HG02970 (cell line): ENCODE data around the gene NOP14.
"Not testable (repeated sequence)": the region's sequence is repeated elsewhere in the genome, so short reads cannot be mapped to it uniquely, and the experiment has no call there.

Experiments used
- ATAC-seq: cut with Tn5 transposase; IDR thresholded peaks from one replicate; pipeline ENCODE4 v1.9.1; 2021; ENCODE audit warnings: mild to moderate bottlenecking, moderate library complexity, moderate number of reproducible peaks; ENCODE audit not compliant: unreplicated experiment, low FRiP score

Gene NOP14

GRCh38 chr4:2918300-2918699 is 44.9 kb downstream of the NOP14 start:
- ATAC-seq, result not testable (repeated sequence)

- ATAC-seq, result not testable (repeated sequence)
These were observed 46.5 kb downstream of the NOP14 start for GRCh38 chr4:2916696-2917095.

- ATAC-seq, result no peak
These were observed 47.4 kb downstream of the NOP14 start for GRCh38 chr4:2915789-2916188.

GRCh38 chr4:2914256-2915126 is 48.7 kb downstream of the NOP14 start:
- no peak for ATAC-seq

GRCh38 chr4:2913168-2913567 is 50.0 kb downstream of the NOP14 start:
- ATAC-seq, result no peak

- ATAC-seq, result no peak
These were observed 51.3 kb downstream of the NOP14 start for GRCh38 chr4:2911868-2912267.

GRCh38 chr4:2910409-2910808 is 52.8 kb downstream of the NOP14 start:
- no peak for ATAC-seq

GRCh38 chr4:2909583-2909982 is 53.6 kb downstream of the NOP14 start:
- ATAC-seq, result no peak

GRCh38 chr4:2908686-2909085 is 54.5 kb downstream of the NOP14 start:
- ATAC-seq, result no peak

GRCh38 chr4:2907706-2908293 is 55.4 kb downstream of the NOP14 start:
- no peak for ATAC-seq

- no peak for ATAC-seq
These were observed 56.0 kb downstream of the NOP14 start for GRCh38 chr4:2907226-2907625.

- ATAC-seq, result no peak
These were observed 57.0 kb downstream of the NOP14 start for GRCh38 chr4:2906218-2906617.

- ATAC-seq, result no peak
These were observed 57.7 kb downstream of the NOP14 start for GRCh38 chr4:2905544-2905943.

- ATAC-seq, result no peak
These were observed 61.1 kb downstream of the NOP14 start for GRCh38 chr4:2902126-2902525.

- ATAC-seq, result no peak
These were observed 62.0 kb downstream of the NOP14 start for GRCh38 chr4:2901186-2901585.

- no peak for ATAC-seq
These were observed 62.5 kb downstream of the NOP14 start for GRCh38 chr4:2900741-2901140.

- no peak for ATAC-seq
These were observed 65.2 kb downstream of the NOP14 start for GRCh38 chr4:2898001-2898400.

GRCh38 chr4:2893772-2894171 is 69.4 kb downstream of the NOP14 start:
- ATAC-seq, result no peak

GRCh38 chr4:2891294-2891693 is 71.9 kb downstream of the NOP14 start:
- ATAC-seq, result no peak

GRCh38 chr4:2888886-2889285 is 74.3 kb downstream of the NOP14 start:
- ATAC-seq, result no peak
